Stomach (tissue), 9 donors: ENCODE results near the gene ZNF524. TPM values are rescaled to one million over a fixed set of nuclear protein-coding genes. Genes with fewer than 3 reads are reported as not detected.

Experiments used
- DNase-seq, 2 donors: peaks; one replicate each; pipeline versions ENCODE4 v3.0.0 to v3.0.0-alpha.2; 2013 to 2019
- H3K27ac ChIP-seq, 5 donors: fragments of 200-600 bp in 4 of 5; sonication (generic) in 4 of 5; one replicate each; pipeline ENCODE4 v1.5.1; 2013 to 2019; ENCODE audit warnings: mild to moderate bottlenecking in 1 of 5, moderate library complexity in 1 of 5
- H3K27me3 ChIP-seq, 3 donors: fragments of 200-600 bp; sonication (generic); one replicate each; pipeline ENCODE4 v1.5.1; 2017 to 2019; ENCODE audit warnings: mixed run types in 1 of 3
- H3K36me3 ChIP-seq, 4 donors: fragments of 200-600 bp; sonication (generic); 1 replicate in 3 of 4; 2 replicates in 1 of 4; pipeline ENCODE4 v1.5.1; 2016 to 2019
- H3K4me1 ChIP-seq, 4 donors: fragments of 200-600 bp; sonication (generic); one replicate each; pipeline ENCODE4 v1.5.1; 2016 to 2019
- H3K4me3 ChIP-seq, 4 donors: fragments of 200-600 bp; sonication (generic) in 3 of 4; one replicate each; pipeline ENCODE4 v1.5.1; 2016 to 2019; ENCODE audit warnings: mild to moderate bottlenecking in 1 of 4
- H3K9me3 ChIP-seq, 4 donors: fragments of 200-600 bp; sonication (generic); one replicate each; pipeline ENCODE4 v1.5.1; 2016 to 2019
- EP300 ChIP-seq: sonication (generic); formaldehyde crosslinking; IDR thresholded peaks from one replicate; pipeline ENCODE4 v1.6.1; 2017; ENCODE audit warnings: antibody characterized with exemption
- POLR2A ChIP-seq, 4 donors: fragments of 450-650 bp; IDR thresholded peaks; one replicate each; pipeline ENCODE4 v1.6.1; 2016; ENCODE audit warnings: antibody characterized with exemption in 4 of 4, control low read depth in 2 of 4, mild to moderate bottlenecking in 1 of 4, moderate library complexity in 1 of 4
- POLR2AphosphoS5 ChIP-seq, 3 donors: sonication (generic); formaldehyde crosslinking; IDR thresholded peaks; one replicate each; pipeline ENCODE4 v1.6.1; 2016; ENCODE audit warnings: antibody characterized with exemption in 3 of 3
- WGBS, 5 donors: extraction: QIAGEN DNeasy Blood & Tissue Kit in 3 of 5; methylation state at CpG; one replicate each; pipeline versions ENCODE4 v1.1.5 to v1.1.7; 2013 to 2018; 5-methylcytosine and 5-hydroxymethylcytosine counted together
- intact Hi-C: fragments of 100-400 bp; cut with DNase I; formaldehyde crosslinking; loops from one replicate; pipeline ENCODE4 v1.15.1; 2023; ENCODE audit warnings: low total_unique reads
- polyA plus RNA-seq, 3 donors: library from polyadenylated mRNA; stranded (reverse); fragments of 200-250 nt; gene quantifications; one replicate each; pipeline ENCODE4 v1.2.3, GENCODE V29; 2013
- total RNA-seq, 5 donors: library from RNA; depleted of rRNA; stranded (reverse); fragments of >200 nt; gene quantifications; one replicate each; pipeline versions ENCODE4 v1.1.0 to v1.2.3, GENCODE V29; 2014 to 2016
- TF ChIP-seq, protein P1 (sequence below), 7 experiments: fragments of 450-650 bp in 4 of 7; fragments of 200-600 bp in 3 of 7; sonication (generic) in 3 of 7; IDR thresholded peaks; one replicate each; pipeline ENCODE4 v1.5.1; 2016 to 2019; ENCODE audit warnings: antibody characterized with exemption in 7 of 7, control low read depth in 2 of 7, mild to moderate bottlenecking in 1 of 7
- donor health status: healthy with polysubstance abuse.
- donor health status: Bipolar disorder and iron deficiency.
- donor health status: healthy.

The ZNF524 gene
- total and polyA plus RNA-seq, 8 donors = 2.9 to 70.7 (median 53.6) TPM

DNA sequence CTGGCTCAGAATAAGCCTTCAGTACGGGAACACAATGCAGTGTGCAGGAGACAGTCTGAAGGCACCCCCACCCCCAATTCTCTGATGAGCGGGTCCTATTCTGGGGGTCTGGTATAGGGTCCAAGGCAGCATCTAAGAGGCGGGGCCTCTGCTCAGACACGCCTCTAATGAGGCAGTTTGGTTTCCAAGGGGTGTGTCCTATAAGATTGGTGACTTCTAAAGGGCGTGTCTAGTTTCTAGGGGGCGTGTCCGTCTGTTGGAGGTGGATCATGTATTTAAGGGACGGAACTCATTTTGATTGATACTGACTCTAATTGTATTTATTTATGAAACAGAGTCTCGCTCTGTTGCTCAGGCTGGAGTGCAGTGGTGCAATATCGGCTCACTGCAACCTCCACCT is 9.5 kb upstream of the ZNF524 start:
- WGBS, 5 donors = 72 to 79% (median 77%) methylated on average over 10 of the region's 10 CpGs
- no peaks in the 10 kb centered on the region for H3K9me3 ChIP-seq
- TF ChIP-seq, protein P1, sequence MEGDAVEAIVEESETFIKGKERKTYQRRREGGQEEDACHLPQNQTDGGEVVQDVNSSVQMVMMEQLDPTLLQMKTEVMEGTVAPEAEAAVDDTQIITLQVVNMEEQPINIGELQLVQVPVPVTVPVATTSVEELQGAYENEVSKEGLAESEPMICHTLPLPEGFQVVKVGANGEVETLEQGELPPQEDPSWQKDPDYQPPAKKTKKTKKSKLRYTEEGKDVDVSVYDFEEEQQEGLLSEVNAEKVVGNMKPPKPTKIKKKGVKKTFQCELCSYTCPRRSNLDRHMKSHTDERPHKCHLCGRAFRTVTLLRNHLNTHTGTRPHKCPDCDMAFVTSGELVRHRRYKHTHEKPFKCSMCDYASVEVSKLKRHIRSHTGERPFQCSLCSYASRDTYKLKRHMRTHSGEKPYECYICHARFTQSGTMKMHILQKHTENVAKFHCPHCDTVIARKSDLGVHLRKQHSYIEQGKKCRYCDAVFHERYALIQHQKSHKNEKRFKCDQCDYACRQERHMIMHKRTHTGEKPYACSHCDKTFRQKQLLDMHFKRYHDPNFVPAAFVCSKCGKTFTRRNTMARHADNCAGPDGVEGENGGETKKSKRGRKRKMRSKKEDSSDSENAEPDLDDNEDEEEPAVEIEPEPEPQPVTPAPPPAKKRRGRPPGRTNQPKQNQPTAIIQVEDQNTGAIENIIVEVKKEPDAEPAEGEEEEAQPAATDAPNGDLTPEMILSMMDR (IDR thresholded peaks at IDR 0.05) = no peak
- TF ChIP-seq EP300 (no peak), POLR2AphosphoS5 (IDR thresholded peaks at IDR 0.05) (no peak), POLR2A (IDR thresholded peaks at IDR 0.05) (no peak)
- no peak overlapping the region for H3K27ac ChIP-seq
- H3K4me1 ChIP-seq = peaks cover 13 to 23% (median 20%) of the 10 kb centered on the region in 4 donors
- peak in 1 of 2 donors; percentile 60 for DNase-seq
- intact Hi-C loops = no loop called here
- H3K36me3 ChIP-seq = peaks cover 10 to 39% (median 34%) of the 10 kb centered on the region in 4 donors
- H3K4me3 ChIP-seq = no peak overlapping the region
- peaks cover 0 to 13% (median 0%) of the 10 kb centered on the region in 3 donors for H3K27me3 ChIP-seq

DNA sequence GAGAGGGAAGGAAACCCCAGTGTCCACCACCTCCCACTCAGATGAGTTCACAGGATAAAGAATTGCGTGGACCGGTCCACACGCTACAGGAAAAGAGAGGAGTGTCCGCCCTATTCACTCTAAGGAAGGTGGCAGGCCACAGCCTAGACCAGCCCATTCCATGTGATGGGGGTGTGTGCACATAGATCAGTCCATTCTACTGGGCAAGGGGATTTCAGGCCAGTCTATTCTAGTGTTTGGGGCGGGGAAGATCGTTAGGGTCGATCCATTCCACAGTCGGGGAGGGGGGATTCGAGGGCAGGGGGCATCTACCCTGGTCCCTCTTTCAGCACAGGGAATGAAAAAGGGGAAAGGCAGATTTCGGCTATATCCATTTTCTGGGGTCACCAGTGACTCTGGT is 8.5 kb upstream of the ZNF524 start:
- Histone ChIP-seq H3K4me1 (peaks cover 3 to 14% (median 10%) of the 10 kb centered on the region in 4 donors), H3K36me3 (peaks cover 19 to 48% (median 43%) of the 10 kb centered on the region in 4 donors), H3K4me3 (no peak overlapping the region), H3K27me3 (peaks cover 0 to 5% (median 0%) of the 10 kb centered on the region in 3 donors), H3K27ac (no peak overlapping the region), H3K9me3 (no peaks in the 10 kb centered on the region)
- WGBS, 5 donors = 77 to 85% (median 82%) methylated on average over 10 of the region's 10 CpGs
- DNase-seq = no peak
- intact Hi-C loops = no loop called here
- TF ChIP-seq, protein P1 (IDR thresholded peaks at IDR 0.05) = no peak

DNA sequence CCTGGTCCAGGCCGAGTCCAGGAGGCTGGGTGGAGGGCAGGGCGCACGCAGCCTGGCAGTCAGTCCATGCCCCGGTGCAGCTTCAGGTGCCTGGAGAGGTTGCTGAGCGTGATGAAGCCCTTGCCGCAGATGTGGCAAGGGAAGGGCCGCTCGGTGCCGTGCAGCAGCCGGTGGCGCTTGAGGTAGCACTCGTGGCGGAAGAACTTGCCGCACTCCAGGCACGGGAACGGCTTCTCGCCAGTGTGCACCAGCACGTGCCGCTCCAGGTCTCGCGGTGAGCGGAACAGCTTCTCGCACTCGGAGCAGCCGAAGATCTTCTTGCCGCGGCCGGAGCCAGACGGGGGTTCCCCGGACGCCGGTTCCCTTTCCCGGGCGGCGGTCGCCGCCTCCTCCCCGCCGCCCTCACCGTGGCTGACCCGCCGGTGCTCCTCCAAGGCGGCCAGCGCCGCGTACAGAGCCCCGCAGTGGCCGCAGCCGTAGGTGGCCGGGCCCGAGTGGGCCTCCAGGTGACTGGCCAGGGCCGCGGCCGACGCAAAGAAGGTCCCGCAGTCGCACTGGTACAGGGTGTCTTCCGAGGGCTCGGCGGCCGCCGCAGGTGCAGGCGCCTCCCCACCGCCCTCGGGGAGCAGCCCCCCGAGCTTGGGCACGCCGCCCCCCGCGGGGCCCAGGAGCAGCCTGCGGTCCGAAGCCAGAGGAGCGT is 7.5 kb upstream of the ZNF524 start:
- WGBS, 5 donors = 89 to 95% (median 93%) methylated on average over 31 to 73 of the region's 73 CpGs
- intact Hi-C loops = no loop called here
- H3K27ac ChIP-seq = no peak overlapping the region

DNA sequence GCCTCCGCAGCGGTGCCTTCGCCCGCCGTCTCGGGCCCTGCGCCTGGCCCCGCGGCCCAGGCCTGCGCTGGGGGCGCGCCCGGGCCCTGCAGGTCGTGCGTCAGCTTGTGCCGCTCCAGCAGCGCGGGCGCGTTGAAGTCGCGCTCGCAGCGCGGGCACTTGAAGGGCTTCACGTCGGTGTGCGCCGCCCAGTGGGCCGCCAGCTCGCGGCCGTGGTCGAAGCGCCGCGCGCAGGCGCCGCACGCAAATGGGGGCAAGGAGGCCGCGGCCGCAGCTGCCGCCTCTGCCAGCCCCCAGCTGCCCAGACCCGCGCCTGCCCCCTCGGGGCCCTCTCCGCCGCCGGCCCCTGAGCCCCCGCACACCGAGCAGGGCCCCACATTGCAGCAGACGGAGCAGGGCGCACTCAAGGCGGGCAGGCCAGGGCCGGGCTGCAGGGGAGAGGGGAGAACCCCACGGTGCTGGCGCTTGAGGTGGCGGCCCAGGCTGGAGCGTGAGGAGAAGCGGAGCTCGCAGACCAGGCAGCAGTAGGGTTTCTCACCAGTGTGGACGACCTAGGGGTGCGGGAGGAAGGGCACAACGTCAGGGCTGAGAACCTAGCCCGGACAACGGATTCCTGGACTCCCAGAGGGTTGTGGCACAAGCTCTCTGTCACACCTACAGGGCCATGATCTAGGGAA is 6.9 kb upstream of the ZNF524 start:
- DNase-seq = no peak
- WGBS, 5 donors = 85 to 95% (median 90%) methylated on average over 2 to 68 of the region's 68 CpGs
- Histone ChIP-seq H3K9me3 (no peaks in the 10 kb centered on the region), H3K4me3 (no peak overlapping the region), H3K4me1 (peaks cover 0 to 5% (median 1%) of the 10 kb centered on the region in 4 donors), H3K36me3 (peaks cover 28 to 61% (median 56%) of the 10 kb centered on the region in 4 donors), H3K27me3 (no peaks in the 10 kb centered on the region), H3K27ac (no peak overlapping the region)
- intact Hi-C loops = no loop called here
- TF ChIP-seq, protein P1 (IDR thresholded peaks at IDR 0.05) = no peak
- no peak for TF ChIP-seq POLR2A (IDR thresholded peaks at IDR 0.05)
- TF ChIP-seq EP300 = no peak
- no peak for TF ChIP-seq POLR2AphosphoS5 (IDR thresholded peaks at IDR 0.05)

More for the DNA sequence above, 7.5 kb upstream of the ZNF524 start:
- peaks cover 26 to 57% (median 53%) of the 10 kb centered on the region in 4 donors for H3K36me3 ChIP-seq
- no peak for DNase-seq
- no peak overlapping the region for H3K4me3 ChIP-seq
- H3K27me3 ChIP-seq = no peaks in the 10 kb centered on the region
- H3K4me1 ChIP-seq = peaks cover 0 to 4% (median 2%) of the 10 kb centered on the region in 4 donors
- no peaks in the 10 kb centered on the region for H3K9me3 ChIP-seq
- TF ChIP-seq, protein P1 (IDR thresholded peaks at IDR 0.05) = no peak
- TF ChIP-seq POLR2A (IDR thresholded peaks at IDR 0.05) (no peak), EP300 (no peak), POLR2AphosphoS5 (IDR thresholded peaks at IDR 0.05) (no peak)
